HEK293 (cell line): ENCODE results near the gene SLC38A10.

Source experiments
- AEBP2 ChIP-seq: fragments of 450-650 bp; formaldehyde crosslinking; IDR thresholded peaks from 2 replicates; pipeline ENCODE4 v1.5.1; 2016; ENCODE audit warnings: missing biosample characterization, missing genetic modification characterization, borderline replicate concordance
- BCL6B ChIP-seq: fragments of 450-650 bp; formaldehyde crosslinking; IDR thresholded peaks from 2 replicates; pipeline ENCODE4 v1.5.1; 2017; ENCODE audit warnings: missing biosample characterization, missing genetic modification characterization
- PATZ1 ChIP-seq: fragments of 450-650 bp; formaldehyde crosslinking; IDR thresholded peaks from 2 replicates; pipeline ENCODE4 v1.5.1; 2016; ENCODE audit warnings: missing biosample characterization, missing genetic modification characterization
- SALL2 ChIP-seq: fragments of 450-650 bp; formaldehyde crosslinking; IDR thresholded peaks from 2 replicates; pipeline ENCODE4 v1.5.0; 2017; ENCODE audit warnings: missing biosample characterization, mild to moderate bottlenecking, missing genetic modification characterization, borderline replicate concordance
- ZBTB10 ChIP-seq: fragments of 450-650 bp; formaldehyde crosslinking; IDR thresholded peaks from 2 replicates; pipeline ENCODE4 v1.5.1; 2016; ENCODE audit warnings: missing biosample characterization, missing genetic modification characterization
- ZBTB11 ChIP-seq: fragments of 450-650 bp; formaldehyde crosslinking; conservative IDR thresholded peaks from 2 replicates; pipeline ENCODE4 v1.5.1; 2016; ENCODE audit warnings: low read depth, missing biosample characterization, missing genetic modification characterization
- ZBTB49 ChIP-seq: fragments of 450-650 bp; formaldehyde crosslinking; IDR thresholded peaks from 2 replicates; pipeline ENCODE4 v1.5.1; 2016; ENCODE audit warnings: missing biosample characterization, missing genetic modification characterization, low read depth
- ZFHX2 ChIP-seq: fragments of 450-650 bp; formaldehyde crosslinking; conservative IDR thresholded peaks from 2 replicates; pipeline ENCODE4 v1.5.1; 2016; ENCODE audit warnings: missing biosample characterization, missing genetic modification characterization
- ZFP41 ChIP-seq: fragments of 450-650 bp; formaldehyde crosslinking; IDR thresholded peaks from 2 replicates; pipeline ENCODE4 v1.5.1; 2016; ENCODE audit warnings: missing biosample characterization, missing genetic modification characterization, borderline replicate concordance
- ZNF112 ChIP-seq: fragments of 450-650 bp; formaldehyde crosslinking; IDR thresholded peaks from 2 replicates; pipeline ENCODE4 v1.5.0; 2017; ENCODE audit warnings: missing biosample characterization, missing genetic modification characterization
- ZNF157 ChIP-seq: fragments of 450-650 bp; formaldehyde crosslinking; IDR thresholded peaks from 2 replicates; pipeline ENCODE4 v1.5.1; 2016; ENCODE audit warnings: missing biosample characterization, missing genetic modification characterization
- ZNF266 ChIP-seq: fragments of 450-650 bp; formaldehyde crosslinking; IDR thresholded peaks from 2 replicates; pipeline ENCODE4 v1.5.1; 2016; ENCODE audit warnings: missing biosample characterization, missing genetic modification characterization, low read depth
- ZNF391 ChIP-seq: fragments of 450-650 bp; formaldehyde crosslinking; IDR thresholded peaks from 2 replicates; pipeline ENCODE4 v1.5.1; 2016; ENCODE audit warnings: low read depth, missing biosample characterization, missing genetic modification characterization, borderline replicate concordance
- ZNF416 ChIP-seq: fragments of 450-650 bp; formaldehyde crosslinking; IDR thresholded peaks from 2 replicates; pipeline ENCODE4 v1.5.1; 2016; ENCODE audit warnings: missing biosample characterization, missing genetic modification characterization
- ZNF501 ChIP-seq: fragments of 450-650 bp; formaldehyde crosslinking; IDR thresholded peaks from 2 replicates; pipeline ENCODE4 v1.5.1; 2016; ENCODE audit warnings: missing biosample characterization, missing genetic modification characterization
- ZNF571 ChIP-seq: fragments of 450-650 bp; formaldehyde crosslinking; IDR thresholded peaks from 2 replicates; pipeline ENCODE4 v1.5.0; 2017; ENCODE audit warnings: missing biosample characterization, missing genetic modification characterization
- ZNF768 ChIP-seq: fragments of 450-650 bp; formaldehyde crosslinking; IDR thresholded peaks from 2 replicates; pipeline ENCODE4 v1.5.1; 2018; ENCODE audit warnings: missing biosample characterization, mild to moderate bottlenecking, missing genetic modification characterization
- ZNF777 ChIP-seq: fragments of 450-650 bp; formaldehyde crosslinking; IDR thresholded peaks from 2 replicates; pipeline ENCODE4 v1.5.1; 2017; ENCODE audit warnings: missing biosample characterization, missing genetic modification characterization, borderline replicate concordance

The SLC38A10 gene

GRCh38 chr17:81300586-81301155 is 5.6 kb upstream of the SLC38A10 start (continued):
- TF ChIP-seq BCL6B (tag by site-specific recombination) (no peak), ZNF266 (tag by site-specific recombination) (0 out of 2 replicates have a peak, but pooled peaks have one; percentile 25), ZBTB49 (tag by site-specific recombination) (no peak), ZNF391 (tag by site-specific recombination) (no peak), ZNF416 (tag by site-specific recombination) (no peak), ZNF777 (tag by site-specific recombination) (no peak), ZNF768 (tag by site-specific recombination) (no peak), ZFHX2 (tag by site-specific recombination) (peak; percentile 99), ZFP41 (tag by site-specific recombination) (no peak), ZNF157 (tag by site-specific recombination) (no peak), ZNF571 (tag by site-specific recombination) (no peak), ZBTB11 (tag by site-specific recombination) (no peak), SALL2 (tag by site-specific recombination) (no peak), ZNF112 (tag by site-specific recombination) (no peak; the same call in 1 of the 2 replicates), AEBP2 (no peak), ZBTB10 (tag by site-specific recombination) (no peak), PATZ1 (tag by site-specific recombination) (no peak), ZNF501 (tag by site-specific recombination) (no peak)
